ENCODE measurements around the gene C6orf89. TPM values are rescaled to one million over a fixed set of nuclear protein-coding genes. Genes with fewer than 3 reads are reported as not detected.

Gene C6orf89
- total RNA-seq, 1 experiment from 2014 or later: 32.9 TPM

DNA sequence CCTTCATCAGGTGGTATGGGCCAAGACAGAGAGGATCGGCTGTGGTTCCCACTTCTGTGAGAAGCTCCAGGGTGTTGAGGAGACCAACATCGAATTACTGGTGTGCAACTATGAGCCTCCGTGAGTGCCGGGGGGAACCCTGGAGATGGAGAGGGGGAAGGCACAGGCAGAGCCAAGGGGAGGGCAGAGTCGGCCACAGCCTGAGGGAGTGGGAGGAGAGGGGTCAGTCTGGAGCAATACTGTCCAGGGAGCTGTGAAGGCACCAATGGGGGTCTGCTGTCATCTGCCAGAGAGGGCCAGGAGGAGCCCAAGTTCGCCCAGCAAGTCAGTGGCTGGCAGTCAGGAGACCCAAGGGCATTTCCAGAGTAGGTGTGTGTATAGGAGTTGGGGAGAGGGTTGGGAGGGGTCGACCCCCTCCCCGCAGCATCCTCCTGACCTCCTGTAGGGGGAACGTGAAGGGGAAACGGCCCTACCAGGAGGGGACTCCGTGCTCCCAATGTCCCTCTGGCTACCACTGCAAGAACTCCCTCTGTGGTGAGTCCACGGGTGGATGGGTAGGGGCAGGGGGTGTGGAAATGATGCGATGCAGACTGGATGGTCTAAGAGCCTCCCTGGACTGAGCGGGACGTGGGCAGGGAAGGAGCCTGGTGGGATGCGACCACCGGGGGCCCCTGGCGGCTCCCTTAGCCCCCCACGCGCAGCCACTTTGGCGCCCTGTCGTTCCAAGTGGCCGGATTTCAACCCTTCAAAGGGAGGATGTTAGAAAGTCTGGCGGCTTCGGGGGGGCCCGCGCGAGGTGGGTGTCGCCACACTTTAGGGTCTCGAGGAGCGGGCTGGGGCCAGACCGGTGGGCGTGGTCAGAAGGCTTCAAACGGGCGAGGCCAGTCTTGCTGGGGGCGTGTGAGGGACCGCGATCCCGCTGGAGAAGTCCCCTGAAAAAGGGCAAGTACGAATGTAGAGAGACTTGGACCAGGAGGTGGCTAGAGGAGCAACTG, 76.0 kb downstream of the C6orf89 start:
- ChIA-PET CTCF (no interaction called here), POLR2A (no interaction called here), RAD21 (ENCODE audit: low non-redundant PET in 1 of 2, low total read pairs in 2 of 2, uncharacterized antibody in 2 of 2, unreplicated experiment in 2 of 2) (no interaction called here)
- H3K9ac ChIP-seq (ENCODE audit: low read length): no peak overlapping the region
- no peaks in the 10 kb centered on the region for H4K20me1 ChIP-seq (ENCODE audit: insufficient read depth)
- TF ChIP-seq EGR1 (IDR thresholded peaks at IDR 0.05; ENCODE audit: low read depth): no peak
- TF ChIP-seq, protein P1, sequence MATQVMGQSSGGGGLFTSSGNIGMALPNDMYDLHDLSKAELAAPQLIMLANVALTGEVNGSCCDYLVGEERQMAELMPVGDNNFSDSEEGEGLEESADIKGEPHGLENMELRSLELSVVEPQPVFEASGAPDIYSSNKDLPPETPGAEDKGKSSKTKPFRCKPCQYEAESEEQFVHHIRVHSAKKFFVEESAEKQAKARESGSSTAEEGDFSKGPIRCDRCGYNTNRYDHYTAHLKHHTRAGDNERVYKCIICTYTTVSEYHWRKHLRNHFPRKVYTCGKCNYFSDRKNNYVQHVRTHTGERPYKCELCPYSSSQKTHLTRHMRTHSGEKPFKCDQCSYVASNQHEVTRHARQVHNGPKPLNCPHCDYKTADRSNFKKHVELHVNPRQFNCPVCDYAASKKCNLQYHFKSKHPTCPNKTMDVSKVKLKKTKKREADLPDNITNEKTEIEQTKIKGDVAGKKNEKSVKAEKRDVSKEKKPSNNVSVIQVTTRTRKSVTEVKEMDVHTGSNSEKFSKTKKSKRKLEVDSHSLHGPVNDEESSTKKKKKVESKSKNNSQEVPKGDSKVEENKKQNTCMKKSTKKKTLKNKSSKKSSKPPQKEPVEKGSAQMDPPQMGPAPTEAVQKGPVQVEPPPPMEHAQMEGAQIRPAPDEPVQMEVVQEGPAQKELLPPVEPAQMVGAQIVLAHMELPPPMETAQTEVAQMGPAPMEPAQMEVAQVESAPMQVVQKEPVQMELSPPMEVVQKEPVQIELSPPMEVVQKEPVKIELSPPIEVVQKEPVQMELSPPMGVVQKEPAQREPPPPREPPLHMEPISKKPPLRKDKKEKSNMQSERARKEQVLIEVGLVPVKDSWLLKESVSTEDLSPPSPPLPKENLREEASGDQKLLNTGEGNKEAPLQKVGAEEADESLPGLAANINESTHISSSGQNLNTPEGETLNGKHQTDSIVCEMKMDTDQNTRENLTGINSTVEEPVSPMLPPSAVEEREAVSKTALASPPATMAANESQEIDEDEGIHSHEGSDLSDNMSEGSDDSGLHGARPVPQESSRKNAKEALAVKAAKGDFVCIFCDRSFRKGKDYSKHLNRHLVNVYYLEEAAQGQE (IDR thresholded peaks at IDR 0.05; ENCODE audit: low read depth): no peak
- TF ChIP-seq, protein P2, sequence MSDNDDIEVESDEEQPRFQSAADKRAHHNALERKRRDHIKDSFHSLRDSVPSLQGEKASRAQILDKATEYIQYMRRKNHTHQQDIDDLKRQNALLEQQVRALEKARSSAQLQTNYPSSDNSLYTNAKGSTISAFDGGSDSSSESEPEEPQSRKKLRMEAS (IDR thresholded peaks at IDR 0.05): no peak
- no peak for TF ChIP-seq SP1 (IDR thresholded peaks at IDR 0.05; ENCODE audit: low read depth)
- no peak for TF ChIP-seq EZH2 (IDR thresholded peaks at IDR 0.05)
- TF ChIP-seq, protein P3, sequence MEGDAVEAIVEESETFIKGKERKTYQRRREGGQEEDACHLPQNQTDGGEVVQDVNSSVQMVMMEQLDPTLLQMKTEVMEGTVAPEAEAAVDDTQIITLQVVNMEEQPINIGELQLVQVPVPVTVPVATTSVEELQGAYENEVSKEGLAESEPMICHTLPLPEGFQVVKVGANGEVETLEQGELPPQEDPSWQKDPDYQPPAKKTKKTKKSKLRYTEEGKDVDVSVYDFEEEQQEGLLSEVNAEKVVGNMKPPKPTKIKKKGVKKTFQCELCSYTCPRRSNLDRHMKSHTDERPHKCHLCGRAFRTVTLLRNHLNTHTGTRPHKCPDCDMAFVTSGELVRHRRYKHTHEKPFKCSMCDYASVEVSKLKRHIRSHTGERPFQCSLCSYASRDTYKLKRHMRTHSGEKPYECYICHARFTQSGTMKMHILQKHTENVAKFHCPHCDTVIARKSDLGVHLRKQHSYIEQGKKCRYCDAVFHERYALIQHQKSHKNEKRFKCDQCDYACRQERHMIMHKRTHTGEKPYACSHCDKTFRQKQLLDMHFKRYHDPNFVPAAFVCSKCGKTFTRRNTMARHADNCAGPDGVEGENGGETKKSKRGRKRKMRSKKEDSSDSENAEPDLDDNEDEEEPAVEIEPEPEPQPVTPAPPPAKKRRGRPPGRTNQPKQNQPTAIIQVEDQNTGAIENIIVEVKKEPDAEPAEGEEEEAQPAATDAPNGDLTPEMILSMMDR (IDR thresholded peaks at IDR 0.05 in 2 of 3, conservative IDR thresholded peaks at IDR 0.05 in 1 of 3; ENCODE audit: borderline replicate concordance in 1 of 3, insufficient read depth in 1 of 3, low read depth in 2 of 3, low read length in 2 of 3): no peak
- TF ChIP-seq TCF7L2 (IDR thresholded peaks at IDR 0.05; ENCODE audit: borderline replicate concordance, extremely low read depth, insufficient read depth, insufficient read length): no peak
- TF ChIP-seq ZFX (IDR thresholded peaks at IDR 0.05): no peak
- no peak for TF ChIP-seq SIN3A (IDR thresholded peaks at IDR 0.05; ENCODE audit: low read depth)
- no peak for TF ChIP-seq FOSL1 (IDR thresholded peaks at IDR 0.05; ENCODE audit: low read depth)
- no peak for TF ChIP-seq CEBPB (IDR thresholded peaks at IDR 0.05; ENCODE audit: low read depth)
- TF ChIP-seq POLR2A (IDR thresholded peaks at IDR 0.05; ENCODE audit: borderline replicate concordance, extremely low read depth, insufficient read depth, insufficient read length): no peak
- H3K4me2 ChIP-seq (ENCODE audit: low read length): peak overlapping the region; percentile 61
- H3K9me3 ChIP-seq (ENCODE audit: control insufficient read depth in 1 of 2, insufficient read depth in 1 of 2, low read depth in 1 of 2, low read length in 2 of 2): no peaks in the 10 kb centered on the region
- H3K27me3 ChIP-seq (ENCODE audit: insufficient read depth, low read length): no peaks in the 10 kb centered on the region
- no TSS peak for BruUV-seq (replicated peaks)
- H3K9me2 ChIP-seq (ENCODE audit: insufficient read depth): no peaks in the 10 kb centered on the region
- H3K79me2 ChIP-seq (ENCODE audit: insufficient read depth, low read length): no peaks in the 10 kb centered on the region
- no peaks in the 10 kb centered on the region for H3K36me3 ChIP-seq (ENCODE audit: control insufficient read depth in 1 of 2, insufficient read depth in 2 of 2, low read length in 2 of 2)
- H2AFZ ChIP-seq (ENCODE audit: low read depth, low read length, poor library complexity, severe bottlenecking): no peak overlapping the region
- intact Hi-C loops (cut with micrococcal nuclease): no loop called here
- ATAC-seq: no peak
- DNase-seq (ENCODE audit: low read depth, low spot score): no peak
- no peak overlapping the region for H3K27ac ChIP-seq (ENCODE audit: low read depth, low read length)
- no peak overlapping the region for H3K4me3 ChIP-seq (replicated peaks in 1 of 2; ENCODE audit: low read depth in 1 of 2, low read length in 2 of 2)
- peaks cover 15 to 44% of the 10 kb centered on the region in 2 experiments for H3K4me1 ChIP-seq (ENCODE audit: control insufficient read depth in 1 of 2, insufficient read depth in 2 of 2, low read length in 2 of 2)

All from HCT116 (cell line).